ENCODE results near the gene TAF11L13. TPM values are rescaled to one million over a fixed set of nuclear protein-coding genes. Genes with fewer than 3 reads are reported as not detected.
"Not testable (repeated sequence)": the region's sequence is repeated elsewhere in the genome, so short reads cannot be mapped to it uniquely, and the experiment has no call there.

TAF11L13 gene
- polyA plus RNA-seq (2012; ENCODE audit: insufficient read depth, insufficient read length, low read depth), result not detected

- not testable (repeated sequence) for H3K36me3 ChIP-seq; DNase-seq; H3K9me3 ChIP-seq; H3K4me3 ChIP-seq (ENCODE audit: low read depth, low read length); H3K27me3 ChIP-seq; H3K4me1 ChIP-seq
Observed at GRCh38 chr5:17631788-17632187, at the start of gene TAF11L13. Gene TAF11L13 (plus strand): TSS chr5:17632088.

GRCh38 chr5:17585658-17586057, 46.2 kb upstream of the TAF11L13 start, which contains the start of gene TAF11L7:
Gene TAF11L7 (minus strand): TSS chr5:17585758.
- not testable (repeated sequence) for H3K4me3 ChIP-seq (ENCODE audit: low read depth, low read length); H3K9me3 ChIP-seq; DNase-seq; H3K27me3 ChIP-seq; H3K36me3 ChIP-seq; H3K4me1 ChIP-seq

DNA sequence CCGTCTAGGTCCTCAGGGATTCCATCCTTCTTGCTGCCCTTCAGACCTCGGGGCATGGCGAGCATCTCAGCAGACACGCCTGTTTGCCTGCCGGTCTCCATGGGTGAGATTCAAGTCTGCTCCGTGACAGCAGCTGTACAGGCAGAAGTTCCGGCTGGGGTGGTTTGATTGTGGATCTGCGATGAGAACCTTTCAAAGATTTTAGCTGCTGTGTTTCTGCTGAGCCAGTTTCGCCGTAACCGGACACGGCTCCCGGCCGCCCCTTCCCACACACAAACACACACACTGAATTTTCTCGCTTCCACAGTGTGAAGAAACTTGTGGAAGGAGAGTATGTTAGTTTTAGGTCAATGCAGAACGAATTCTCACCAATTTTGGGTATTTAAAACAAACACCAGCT, 41.0 kb upstream of the TAF11L13 start, which contains the start of gene TAF11L8:
TSS of gene TAF11L8 (minus strand) at position 101 of the 400 bp plus-strand sequence.
- not testable (repeated sequence) for H3K27me3 ChIP-seq; H3K36me3 ChIP-seq; H3K4me3 ChIP-seq (ENCODE audit: low read depth, low read length); H3K4me1 ChIP-seq; H3K9me3 ChIP-seq; DNase-seq

GRCh38 chr5:17594255-17594654, 37.6 kb upstream of the TAF11L13 start, which contains the start of gene TAF11L9:
Gene TAF11L9 (minus strand): TSS chr5:17594394.
- not testable (repeated sequence) for H3K27me3 ChIP-seq; H3K4me3 ChIP-seq (ENCODE audit: low read depth, low read length); H3K36me3 ChIP-seq; H3K9me3 ChIP-seq; H3K4me1 ChIP-seq; DNase-seq

- not testable (repeated sequence) for H3K4me1 ChIP-seq; H3K4me3 ChIP-seq (ENCODE audit: low read depth, low read length); H3K9me3 ChIP-seq; H3K36me3 ChIP-seq; DNase-seq; H3K27me3 ChIP-seq
Observed at GRCh38 chr5:17597728-17598127, 34.2 kb upstream of the TAF11L13 start, which contains the start of gene TAF11L10. Gene TAF11L10 (minus strand): TSS chr5:17597828.

- H3K36me3 ChIP-seq; H3K4me3 ChIP-seq (ENCODE audit: low read depth, low read length); DNase-seq: not testable (repeated sequence)
Observed at GRCh38 chr5:17603880-17604279, 28.0 kb upstream of the TAF11L13 start, which contains the start of gene TAF11L11. Gene TAF11L11 (plus strand): TSS chr5:17604183.

DNA sequence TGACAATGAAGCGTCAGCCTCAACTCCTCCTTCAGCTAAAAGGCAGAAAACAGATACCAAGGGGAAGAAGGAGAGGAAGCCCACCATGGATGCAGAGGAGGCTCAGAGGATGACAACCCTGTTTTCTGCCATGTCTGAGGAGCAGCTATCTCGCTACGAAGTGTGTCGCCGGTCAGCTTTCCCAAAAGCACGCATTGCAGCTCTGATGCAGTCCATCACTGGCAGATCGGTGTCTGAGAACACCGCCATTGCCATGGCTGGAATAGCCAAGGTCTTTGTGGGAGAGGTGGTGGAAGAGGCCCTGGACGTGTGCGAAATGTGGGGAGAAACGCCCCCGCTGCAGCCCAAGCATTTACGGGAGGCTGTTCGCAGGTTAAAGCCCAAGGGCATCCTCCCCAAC, 26.9 kb upstream of the TAF11L13 start:
- no peak for TF ChIP-seq CTCF (IDR thresholded peaks at IDR 0.05; ENCODE audit: low read depth, low read length)
- Histone ChIP-seq H3K4me1 (no peaks in the 10 kb centered on the region), H3K4me3 (ENCODE audit: low read depth, low read length) (no peak overlapping the region), H3K36me3 (no peaks in the 10 kb centered on the region), H3K9me3 (no peaks in the 10 kb centered on the region), H3K27me3 (no peaks in the 10 kb centered on the region)
- DNase-seq, result no peak

More at GRCh38 chr5:17603880-17604279, 28.0 kb upstream of the TAF11L13 start, which contains the start of gene TAF11L11:
- H3K27me3 ChIP-seq, H3K9me3 ChIP-seq, H3K4me1 ChIP-seq: not testable (repeated sequence)

- not testable (repeated sequence) for H3K9me3 ChIP-seq; H3K4me1 ChIP-seq; H3K4me3 ChIP-seq (ENCODE audit: low read depth, low read length); DNase-seq; H3K27me3 ChIP-seq; H3K36me3 ChIP-seq
Observed at GRCh38 chr5:17607461-17607860, 24.4 kb upstream of the TAF11L13 start.

DNA sequence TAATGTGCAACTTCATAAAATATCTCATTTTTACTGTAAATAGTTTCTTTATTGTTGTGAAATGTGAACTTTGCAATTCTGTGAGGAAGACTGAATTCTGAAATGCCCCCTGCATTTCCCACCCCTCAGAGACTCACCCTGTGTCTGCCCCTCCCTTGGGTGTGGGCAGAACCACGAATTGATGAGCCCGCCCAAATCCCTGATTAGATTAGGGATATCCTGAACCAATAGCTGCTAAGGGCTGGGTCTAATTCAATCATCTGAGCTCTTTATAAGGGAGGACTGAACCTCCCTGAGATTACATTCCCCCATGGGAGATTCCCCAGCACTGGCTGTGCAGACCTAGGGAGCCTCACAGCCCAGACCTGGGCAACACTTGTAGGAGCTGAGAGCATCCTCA, 21.8 kb upstream of the TAF11L13 start, which contains the start of gene TAF11L12:
TSS of gene TAF11L12 (plus strand) at position 301 of the 400 bp plus-strand sequence.
- not testable (repeated sequence) for DNase-seq; H3K36me3 ChIP-seq; H3K4me1 ChIP-seq; H3K27me3 ChIP-seq; H3K9me3 ChIP-seq; H3K4me3 ChIP-seq (ENCODE audit: low read depth, low read length)

GRCh38 chr5:17614872-17615605, 16.8 kb upstream of the TAF11L13 start:
- H3K9me3 ChIP-seq, result no peaks in the 10 kb centered on the region

More at GRCh38 chr5:17614872-17615605, 16.8 kb upstream of the TAF11L13 start:
- TF ChIP-seq CTCF (IDR thresholded peaks at IDR 0.05; ENCODE audit: low read depth, low read length), result no peak
- Histone ChIP-seq H3K4me1 (no peaks in the 10 kb centered on the region), H3K36me3 (no peaks in the 10 kb centered on the region), H3K4me3 (ENCODE audit: low read depth, low read length) (no peak overlapping the region), H3K27me3 (no peaks in the 10 kb centered on the region)
- DNase-seq, result no peak
